ENCODE data around the gene ITGAX. TPM values are rescaled to one million over a fixed set of nuclear protein-coding genes. Genes with fewer than 3 reads are reported as not detected.

Gene ITGAX
- total and polyA plus RNA-seq, 2 experiments from 2014 or later = 0.50 to 0.60 TPM

DNA sequence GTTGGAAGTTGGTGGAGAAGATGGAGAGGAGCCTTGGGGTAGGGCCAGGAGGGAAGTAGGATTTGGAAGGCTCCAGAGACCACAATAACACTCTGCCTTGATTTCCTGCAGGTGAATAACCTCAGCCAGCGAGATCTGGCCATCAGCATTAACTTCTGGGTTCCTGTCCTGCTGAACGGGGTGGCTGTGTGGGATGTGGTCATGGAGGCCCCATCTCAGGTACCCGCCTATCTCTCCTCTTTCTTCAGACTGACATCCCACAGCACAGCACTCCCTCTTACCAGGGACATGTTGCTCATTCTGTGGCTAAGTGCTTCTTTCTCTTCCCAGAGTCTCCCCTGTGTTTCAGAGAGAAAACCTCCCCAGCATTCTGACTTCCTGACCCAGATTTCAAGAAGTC lies 68.3 kb downstream of the ITGAX start:
- Histone ChIP-seq H3K4me2 (no peak overlapping the region), H3K4me3 (no peak overlapping the region), H3K9me2 (replicated peaks; ENCODE audit: insufficient read depth) (no peaks in the 10 kb centered on the region), H4K20me1 (ENCODE audit: insufficient read depth, poor library complexity, severe bottlenecking) (no peaks in the 10 kb centered on the region), H3K9me3 (ENCODE audit: low read depth) (no peaks in the 10 kb centered on the region), H3K79me2 (no peaks in the 10 kb centered on the region), H3K27me3 (peaks cover 3% of the 10 kb centered on the region), H3K4me1 (ENCODE audit: insufficient read depth) (no peaks in the 10 kb centered on the region), H2AFZ (no peak overlapping the region), H3K27ac (no peak overlapping the region), H3K36me3 (replicated peaks; ENCODE audit: insufficient read depth, low read depth) (no peaks in the 10 kb centered on the region)
- WGBS (ENCODE audit: low lambda C conversion rate, missing lambda C conversion rate) = 72% methylated on average over 3 of the region's 3 CpGs
- DNase-seq (ENCODE audit: low spot score) = no peak
- no peak for TF ChIP-seq EZH2 (IDR thresholded peaks at IDR 0.05; ENCODE audit: borderline replicate concordance)
- TF ChIP-seq EZH2phosphoT487 (IDR thresholded peaks at IDR 0.05; ENCODE audit: low read depth, severe bottlenecking, unreplicated experiment) = no peak
- TF ChIP-seq, protein P1, sequence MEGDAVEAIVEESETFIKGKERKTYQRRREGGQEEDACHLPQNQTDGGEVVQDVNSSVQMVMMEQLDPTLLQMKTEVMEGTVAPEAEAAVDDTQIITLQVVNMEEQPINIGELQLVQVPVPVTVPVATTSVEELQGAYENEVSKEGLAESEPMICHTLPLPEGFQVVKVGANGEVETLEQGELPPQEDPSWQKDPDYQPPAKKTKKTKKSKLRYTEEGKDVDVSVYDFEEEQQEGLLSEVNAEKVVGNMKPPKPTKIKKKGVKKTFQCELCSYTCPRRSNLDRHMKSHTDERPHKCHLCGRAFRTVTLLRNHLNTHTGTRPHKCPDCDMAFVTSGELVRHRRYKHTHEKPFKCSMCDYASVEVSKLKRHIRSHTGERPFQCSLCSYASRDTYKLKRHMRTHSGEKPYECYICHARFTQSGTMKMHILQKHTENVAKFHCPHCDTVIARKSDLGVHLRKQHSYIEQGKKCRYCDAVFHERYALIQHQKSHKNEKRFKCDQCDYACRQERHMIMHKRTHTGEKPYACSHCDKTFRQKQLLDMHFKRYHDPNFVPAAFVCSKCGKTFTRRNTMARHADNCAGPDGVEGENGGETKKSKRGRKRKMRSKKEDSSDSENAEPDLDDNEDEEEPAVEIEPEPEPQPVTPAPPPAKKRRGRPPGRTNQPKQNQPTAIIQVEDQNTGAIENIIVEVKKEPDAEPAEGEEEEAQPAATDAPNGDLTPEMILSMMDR (IDR thresholded peaks at IDR 0.05; ENCODE audit: poor library complexity) = no peak

DNA sequence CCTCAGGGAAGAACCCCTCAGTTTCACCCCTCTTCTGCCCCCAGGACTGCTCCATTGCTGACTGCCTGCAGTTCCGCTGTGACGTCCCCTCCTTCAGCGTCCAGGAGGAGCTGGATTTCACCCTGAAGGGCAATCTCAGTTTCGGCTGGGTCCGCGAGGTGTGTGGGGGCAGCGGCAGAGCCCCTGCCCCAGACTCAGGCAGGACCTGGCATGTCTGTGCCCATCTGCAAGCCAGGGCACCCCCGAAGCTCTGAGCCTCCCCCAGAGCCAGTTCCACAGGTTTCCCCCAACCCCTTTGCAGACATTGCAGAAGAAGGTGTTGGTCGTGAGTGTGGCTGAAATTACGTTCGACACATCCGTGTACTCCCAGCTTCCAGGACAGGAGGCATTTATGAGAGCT lies 68.8 kb downstream of the ITGAX start:
- Histone ChIP-seq H3K36me3 (replicated peaks; ENCODE audit: insufficient read depth, low read depth) (no peaks in the 10 kb centered on the region), H2AFZ (no peak overlapping the region), H3K4me3 (no peak overlapping the region), H4K20me1 (ENCODE audit: insufficient read depth, poor library complexity, severe bottlenecking) (no peaks in the 10 kb centered on the region), H3K27ac (no peak overlapping the region), H3K79me2 (no peaks in the 10 kb centered on the region), H3K27me3 (peaks cover 3% of the 10 kb centered on the region), H3K4me2 (no peak overlapping the region), H3K9me3 (ENCODE audit: low read depth) (no peaks in the 10 kb centered on the region), H3K4me1 (ENCODE audit: insufficient read depth) (peaks cover under 1% of the 10 kb centered on the region), H3K9me2 (replicated peaks; ENCODE audit: insufficient read depth) (no peaks in the 10 kb centered on the region)
- TF ChIP-seq EZH2phosphoT487 (IDR thresholded peaks at IDR 0.05; ENCODE audit: low read depth, severe bottlenecking, unreplicated experiment) (no peak), EZH2 (IDR thresholded peaks at IDR 0.05; ENCODE audit: borderline replicate concordance) (no peak)
- TF ChIP-seq, protein P1 (IDR thresholded peaks at IDR 0.05; ENCODE audit: poor library complexity) = no peak
- DNase-seq (ENCODE audit: low spot score) = no peak
- 90% methylated on average over 12 of the region's 12 CpGs for WGBS (ENCODE audit: low lambda C conversion rate, missing lambda C conversion rate)

DNA sequence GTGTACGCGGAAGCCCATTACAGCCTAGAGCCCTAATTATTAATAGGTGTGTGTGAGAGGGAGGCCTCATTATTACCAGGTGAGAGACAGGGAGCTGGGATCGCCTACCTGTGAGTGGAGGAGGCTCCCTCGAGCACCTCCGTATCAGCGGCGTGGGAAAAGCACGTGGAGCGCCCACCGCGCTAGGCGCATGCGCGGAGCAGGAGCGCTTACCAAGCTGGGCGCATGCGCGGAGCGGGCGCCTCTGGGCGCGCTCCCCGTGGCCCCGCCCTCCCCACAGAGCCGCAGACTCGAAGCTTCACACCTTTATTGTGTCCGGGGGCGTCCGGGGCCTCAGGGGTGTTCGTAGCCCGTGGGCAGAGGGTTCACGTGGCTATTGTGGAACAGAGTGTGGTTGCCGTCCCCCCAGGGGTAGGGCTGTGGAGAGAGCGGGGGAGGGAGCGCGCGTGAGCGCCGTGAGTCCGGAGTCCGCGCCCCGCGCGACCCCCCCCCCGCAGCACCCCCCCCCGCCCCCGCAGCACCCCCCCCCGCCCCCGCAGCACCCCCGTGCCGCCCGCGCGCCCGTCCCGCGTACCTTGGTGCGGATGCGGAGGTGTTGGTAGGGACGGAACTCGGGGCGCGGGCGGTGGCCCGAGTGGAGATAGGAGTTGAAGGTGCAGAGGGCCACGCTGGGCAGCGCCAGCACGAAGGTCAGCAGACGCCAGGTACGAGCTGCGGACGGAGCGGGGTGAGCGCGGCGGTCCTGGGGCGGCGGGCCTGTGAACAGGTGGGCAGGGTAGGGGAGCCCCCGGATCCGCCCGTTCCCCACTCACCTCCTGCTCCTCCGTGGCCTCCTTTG lies 72.7 kb downstream of the ITGAX start:
- no peak overlapping the region for H3K4me3 ChIP-seq
- H3K36me3 ChIP-seq (replicated peaks; ENCODE audit: insufficient read depth, low read depth) = no peaks in the 10 kb centered on the region
- no peaks in the 10 kb centered on the region for H4K20me1 ChIP-seq (ENCODE audit: insufficient read depth, poor library complexity, severe bottlenecking)
- peaks cover 15% of the 10 kb centered on the region for H3K4me1 ChIP-seq (ENCODE audit: insufficient read depth)
- H3K79me2 ChIP-seq = no peaks in the 10 kb centered on the region
- H3K27me3 ChIP-seq = peaks cover 3% of the 10 kb centered on the region
- H2AFZ ChIP-seq = no peak overlapping the region
- no peaks in the 10 kb centered on the region for H3K9me2 ChIP-seq (replicated peaks; ENCODE audit: insufficient read depth)
- H3K9me3 ChIP-seq (ENCODE audit: low read depth) = no peaks in the 10 kb centered on the region
- no peak overlapping the region for H3K27ac ChIP-seq
- no peak for TF ChIP-seq EZH2 (IDR thresholded peaks at IDR 0.05; ENCODE audit: borderline replicate concordance)
- no peak for TF ChIP-seq EZH2phosphoT487 (IDR thresholded peaks at IDR 0.05; ENCODE audit: low read depth, severe bottlenecking, unreplicated experiment)
- TF ChIP-seq, protein P1 (IDR thresholded peaks at IDR 0.05; ENCODE audit: poor library complexity) = no peak
- DNase-seq (ENCODE audit: low spot score) = peak; percentile 11
- H3K4me2 ChIP-seq = peak overlapping the region; percentile 33
- WGBS (ENCODE audit: low lambda C conversion rate, missing lambda C conversion rate) = 72% methylated on average over 40 of the region's 83 CpGs
